HepG2 (cell line): ENCODE measurements around the gene PLBD2. TPM values are rescaled to one million over a fixed set of nuclear protein-coding genes. Genes with fewer than 3 reads are reported as not detected.

ENCODE experiments used
- ATAC-seq: fragments of 200-7000 bp; cut with Tn5 transposase; 3 replicates; pipeline ENCODE4 v1.9.1; 2020; ENCODE audit warnings: mild to moderate bottlenecking, moderate library complexity
- BruUV-seq: library from RNA; stranded (reverse); fragments of 400-500 nt; replicated peaks from 2 replicates; lab custom pipeline; 2021; lab: Mats Ljungman, UMichigan
- CTCF ChIA-PET: fragments of 300-600 bp; formaldehyde crosslinking; extraction: SDS; loops from one replicate; lab custom pipeline; 2021; ENCODE audit warnings: low total read pairs, inconsistent platforms, low intra/inter-chr PET ratio; lab: Yijun Ruan, JAX
- POLR2A ChIA-PET: fragments of 350-600 bp; sonication (Branson Sonifier 250); formaldehyde crosslinking; loops from one replicate; lab custom pipeline; 2020; ENCODE audit warnings: antibody characterized with exemption, inconsistent platforms; lab: Yijun Ruan, JAX
- DNase-seq: peaks from one replicate; pipeline ENCODE4 v3.0.0-alpha.2; 2015; ENCODE audit warnings: low spot score
- FAIRE-seq: peaks from 3 replicates; lab custom pipeline; 2011; peaks lifted over from hg19 to GRCh38; lab: Jason Lieb, UNC
- H2AFZ ChIP-seq: one replicate; pipeline ENCODE4 v1.6.1; 2011; ENCODE audit warnings: low read length, inconsistent platforms
- H3K27ac ChIP-seq: fragments of 300-600 bp; 3 replicates; pipeline ENCODE4 v1.8.0; 2011; ENCODE audit warnings: mixed run types, mild to moderate bottlenecking, mixed read lengths, low read length, inconsistent platforms; ENCODE audit not compliant: insufficient read depth; ENCODE audit errors: extremely low read length
- H3K27me3 ChIP-seq, 2 experiments: fragments of 200-600 bp in 1 of 2; 2 replicates in 1 of 2; 3 replicates in 1 of 2; pipeline versions ENCODE4 v1.6.0 to v1.8.0; 2011; ENCODE audit warnings: low read length in 2 of 2, mild to moderate bottlenecking in 2 of 2, moderate library complexity in 2 of 2, inconsistent platforms in 1 of 2; ENCODE audit not compliant: insufficient read depth in 2 of 2, control insufficient read depth in 1 of 2
- H3K36me3 ChIP-seq, 2 experiments: fragments of 200-600 bp in 1 of 2; replicated peaks in 1 of 2; 2 replicates in 1 of 2; 3 replicates in 1 of 2; pipeline versions ENCODE4 v1.5.1 to v1.8.0; 2011; ENCODE audit warnings: low read length in 2 of 2, inconsistent platforms in 1 of 2; ENCODE audit not compliant: insufficient read depth in 2 of 2, control insufficient read depth in 1 of 2
- H3K4me1 ChIP-seq: 2 replicates; pipeline ENCODE4 v1.5.1; 2012; ENCODE audit warnings: low read length, inconsistent platforms; ENCODE audit not compliant: insufficient read depth
- H3K4me2 ChIP-seq: 2 replicates; pipeline ENCODE4 v1.6.0; 2011; ENCODE audit warnings: low read depth, low read length, inconsistent platforms
- H3K4me3 ChIP-seq, 3 experiments: fragments of 200-600 bp in 1 of 3; sonication (generic), shearing (Covaris generic) in 1 of 3; replicated peaks in 1 of 3; 2 replicates each; pipeline ENCODE4 v1.5.1; 2011 to 2016; ENCODE audit warnings: low read length in 3 of 3, inconsistent platforms in 2 of 3, low read depth in 2 of 3, mild to moderate bottlenecking in 2 of 3, control low read depth in 1 of 3, mixed read lengths in 1 of 3; ENCODE audit not compliant: insufficient read depth in 1 of 3
- H3K79me2 ChIP-seq: one replicate; pipeline ENCODE4 v1.6.1; 2011; ENCODE audit warnings: low read length, inconsistent platforms; ENCODE audit not compliant: insufficient read depth
- H3K9ac ChIP-seq: 2 replicates; pipeline ENCODE4 v1.6.0; 2011; ENCODE audit warnings: mild to moderate bottlenecking, low read depth, low read length, inconsistent platforms; ENCODE audit not compliant: insufficient read depth
- H3K9me3 ChIP-seq: 2 replicates; pipeline ENCODE4 v1.5.1; 2012; ENCODE audit warnings: mild to moderate bottlenecking, low read length
- H4K20me1 ChIP-seq: 2 replicates; pipeline ENCODE4 v1.6.0; 2011; ENCODE audit warnings: inconsistent platforms, mild to moderate bottlenecking, low read length, moderate library complexity; ENCODE audit not compliant: insufficient read depth
- ESRRA ChIP-seq: sonication (generic); formaldehyde crosslinking; IDR thresholded peaks from 2 replicates; pipeline ENCODE4 v1.5.1; 2020; ENCODE audit warnings: mild to moderate bottlenecking, low read depth, missing genetic modification reagents
- HIVEP1 ChIP-seq: sonication (generic); formaldehyde crosslinking; IDR thresholded peaks from 2 replicates; pipeline ENCODE4 v1.4.0; 2020; ENCODE audit warnings: mild to moderate bottlenecking, missing genetic modification reagents
- KLF13 ChIP-seq: sonication (generic); formaldehyde crosslinking; IDR thresholded peaks from 2 replicates; pipeline ENCODE4 v1.4.0; 2020; ENCODE audit warnings: mild to moderate bottlenecking, missing genetic modification reagents
- MBD4 ChIP-seq: IDR thresholded peaks from 2 replicates; pipeline ENCODE4 v1.6.1; 2012; ENCODE audit warnings: low read length, inconsistent platforms, borderline replicate concordance
- SMAD1 ChIP-seq: sonication (generic); formaldehyde crosslinking; IDR thresholded peaks from 2 replicates; pipeline ENCODE4 v1.4.0; 2020; ENCODE audit warnings: missing genetic modification reagents, low read depth, mild to moderate bottlenecking, borderline replicate concordance
- TBX3 ChIP-seq: fragments of 450-650 bp; IDR thresholded peaks from 2 replicates; pipeline ENCODE4 v1.6.1; 2017; ENCODE audit warnings: antibody characterized with exemption, mild to moderate bottlenecking, inconsistent platforms, borderline replicate concordance
- TP53 ChIP-seq: sonication (generic); formaldehyde crosslinking; conservative IDR thresholded peaks from 2 replicates; pipeline ENCODE4 v1.4.0; 2020; ENCODE audit warnings: missing genetic modification reagents
- YEATS2 ChIP-seq: sonication (generic); formaldehyde crosslinking; IDR thresholded peaks from 2 replicates; pipeline ENCODE4 v1.4.0; 2020; ENCODE audit warnings: missing genetic modification reagents, borderline replicate concordance
- ZFP36 ChIP-seq: fragments of 150-350 bp; IDR thresholded peaks from 2 replicates; pipeline ENCODE4 v1.6.1; 2018; ENCODE audit warnings: borderline replicate concordance, low read length, low read depth; ENCODE audit not compliant: partially characterized antibody
- ZNF3 ChIP-seq: IDR thresholded peaks from 2 replicates; pipeline ENCODE4 v1.7.0; 2017; ENCODE audit warnings: inconsistent platforms
- ZNF468 ChIP-seq: sonication (generic); formaldehyde crosslinking; IDR thresholded peaks from 2 replicates; pipeline ENCODE4 v1.8.0; 2022; ENCODE audit warnings: mild to moderate bottlenecking, moderate library complexity, missing genetic modification reagents
- WGBS: methylation state at CpG from one replicate; pipeline ENCODE4 v1.1.6; 2017; ENCODE audit warnings: low lambda C conversion rate; 5-methylcytosine and 5-hydroxymethylcytosine counted together
- in situ Hi-C: cut with HindIII; loops from 2 replicates; pipeline ENCODE4 v1.10.0; 2017; ENCODE audit warnings: low pct_unique_long_range_greater_than_20kb; ENCODE audit not compliant: extremely low pct_ligation_motif_present
- intact Hi-C: fragments of 100-400 bp; cut with micrococcal nuclease; formaldehyde crosslinking; loops from one replicate; pipeline ENCODE4 v1.10.0; 2022; ENCODE audit not compliant: unreplicated experiment
- polyA plus RNA-seq, 8 experiments: library from polyadenylated mRNA; depleted of rRNA in 3 of 8; stranded (reverse) in 7 of 8; unstranded in 1 of 8; fragments of >200 nt; fragmentation: Illumina TruSeq in 4 of 8; extraction: Trizol in 4 of 8; gene quantifications; 2 replicates each; pipeline versions ENCODE4 v1.2.1 to v1.2.3, GENCODE V29; 2011 to 2016; ENCODE audit warnings: low read depth in 4 of 8, missing spikeins in 1 of 8, mixed read lengths in 1 of 8; ENCODE audit not compliant: insufficient read depth in 1 of 8
- total RNA-seq, 5 experiments: library from RNA; depleted of rRNA; stranded (reverse); fragments of >200 nt; fragmentation: Illumina TruSeq; extraction: Trizol; gene quantifications; 2 replicates each; pipeline ENCODE4 v1.2.3, GENCODE V29; 2016; ENCODE audit warnings: low read depth in 1 of 5
- TF ChIP-seq, protein P1 (sequence below): sonication (generic); formaldehyde crosslinking; IDR thresholded peaks from 2 replicates; pipeline ENCODE4 v1.5.1; 2020; ENCODE audit warnings: mild to moderate bottlenecking, missing genetic modification reagents, borderline replicate concordance
- TF ChIP-seq, protein P2 (sequence below): sonication (generic); formaldehyde crosslinking; IDR thresholded peaks from 2 replicates; pipeline ENCODE4; 2020; ENCODE audit warnings: missing genetic modification reagents, mild to moderate bottlenecking, borderline replicate concordance
- TF ChIP-seq, protein P3 (sequence below): sonication (generic); formaldehyde crosslinking; IDR thresholded peaks from 2 replicates; pipeline ENCODE4 v1.8.1; 2023; ENCODE audit warnings: mild to moderate bottlenecking, missing genetic modification reagents

The PLBD2 gene
- total and polyA plus RNA-seq, 2 of the 13 experiments (the other 11 are each of a cell fraction or from before 2014, with no cell fraction given): 6.7 to 8.5 TPM

GRCh38 chr12:113371808-113372207 lies 13.4 kb downstream of the PLBD2 start:
- TF ChIP-seq ZFP36 (peak; percentile 63), TP53 (no peak), SMAD1 (no peak)
- TF ChIP-seq, all 625 proteins: peak for 1
- Histone ChIP-seq H4K20me1 (no peaks in the 10 kb centered on the region), H3K4me1 (no peaks in the 10 kb centered on the region), H3K79me2 (no peaks in the 10 kb centered on the region), H3K36me3 (peaks cover 9 to 30% of the 10 kb centered on the region in 2 experiments; a peak in 3 of 5 replicates), H3K9me3 (no peaks in the 10 kb centered on the region), H2AFZ (no peak overlapping the region), H3K4me2 (no peak overlapping the region), H3K27ac (no peak overlapping the region), H3K9ac (no peak overlapping the region), H3K4me3 (no peak overlapping the region), H3K27me3 (no peaks in the 10 kb centered on the region)
- intact Hi-C loops: no loop called here
- CTCF ChIA-PET: no interaction called here
- FAIRE-seq (no peak), ATAC-seq (no peak), DNase-seq (no peak)
- BruUV-seq: no TSS peak
- in situ Hi-C loops: no loop called here
- POLR2A ChIA-PET: no interaction called here
- WGBS: 100% methylated on average over 6 of the region's 6 CpGs

- in situ Hi-C loops (no loop called here), intact Hi-C loops (no loop called here)
- no peak overlapping the region for H3K9ac ChIP-seq
- H3K4me1 ChIP-seq: no peaks in the 10 kb centered on the region
- no peaks in the 10 kb centered on the region for H3K79me2 ChIP-seq
- H3K27me3 ChIP-seq: no peaks in the 10 kb centered on the region
- no peaks in the 10 kb centered on the region for H4K20me1 ChIP-seq
- no peak for ATAC-seq
- 91% methylated on average over 6 of the region's 9 CpGs for WGBS
- POLR2A ChIA-PET: no interaction called here
- no peaks in the 10 kb centered on the region for H3K9me3 ChIP-seq
- CTCF ChIA-PET: no interaction called here
- no peak overlapping the region for H3K4me3 ChIP-seq
- no peak overlapping the region for H3K27ac ChIP-seq
- DNase-seq: no peak
- no peak overlapping the region for H3K4me2 ChIP-seq
- peaks cover 9 to 33% of the 10 kb centered on the region in 2 experiments; a peak in 3 of 5 replicates for H3K36me3 ChIP-seq
- BruUV-seq: no TSS peak
- no peak overlapping the region for H2AFZ ChIP-seq
- FAIRE-seq: no peak
- TF ChIP-seq, protein P1, sequence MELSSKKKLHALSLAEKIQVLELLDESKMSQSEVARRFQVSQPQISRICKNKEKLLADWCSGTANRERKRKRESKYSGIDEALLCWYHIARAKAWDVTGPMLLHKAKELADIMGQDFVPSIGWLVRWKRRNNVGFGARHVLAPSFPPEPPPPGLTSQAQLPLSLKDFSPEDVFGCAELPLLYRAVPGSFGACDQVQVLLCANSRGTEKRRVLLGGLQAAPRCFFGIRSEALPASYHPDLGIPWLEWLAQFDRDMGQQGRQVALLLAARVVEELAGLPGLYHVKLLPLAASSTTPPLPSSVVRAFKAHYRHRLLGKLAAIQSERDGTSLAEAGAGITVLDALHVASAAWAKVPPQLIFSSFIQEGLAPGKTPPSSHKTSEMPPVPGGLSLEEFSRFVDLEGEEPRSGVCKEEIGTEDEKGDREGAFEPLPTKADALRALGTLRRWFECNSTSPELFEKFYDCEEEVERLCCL (CRISPR knock-in tag): no peak
- TF ChIP-seq MBD4 (no peak), KLF13 (CRISPR knock-in tag) (no peak), YEATS2 (CRISPR knock-in tag) (no peak), ZNF3 (CRISPR knock-in tag) (no peak), ZNF468 (CRISPR knock-in tag) (no peak), TBX3 (no peak), ESRRA (CRISPR knock-in tag) (no peak), HIVEP1 (CRISPR knock-in tag) (no peak)
- TF ChIP-seq, protein P2, sequence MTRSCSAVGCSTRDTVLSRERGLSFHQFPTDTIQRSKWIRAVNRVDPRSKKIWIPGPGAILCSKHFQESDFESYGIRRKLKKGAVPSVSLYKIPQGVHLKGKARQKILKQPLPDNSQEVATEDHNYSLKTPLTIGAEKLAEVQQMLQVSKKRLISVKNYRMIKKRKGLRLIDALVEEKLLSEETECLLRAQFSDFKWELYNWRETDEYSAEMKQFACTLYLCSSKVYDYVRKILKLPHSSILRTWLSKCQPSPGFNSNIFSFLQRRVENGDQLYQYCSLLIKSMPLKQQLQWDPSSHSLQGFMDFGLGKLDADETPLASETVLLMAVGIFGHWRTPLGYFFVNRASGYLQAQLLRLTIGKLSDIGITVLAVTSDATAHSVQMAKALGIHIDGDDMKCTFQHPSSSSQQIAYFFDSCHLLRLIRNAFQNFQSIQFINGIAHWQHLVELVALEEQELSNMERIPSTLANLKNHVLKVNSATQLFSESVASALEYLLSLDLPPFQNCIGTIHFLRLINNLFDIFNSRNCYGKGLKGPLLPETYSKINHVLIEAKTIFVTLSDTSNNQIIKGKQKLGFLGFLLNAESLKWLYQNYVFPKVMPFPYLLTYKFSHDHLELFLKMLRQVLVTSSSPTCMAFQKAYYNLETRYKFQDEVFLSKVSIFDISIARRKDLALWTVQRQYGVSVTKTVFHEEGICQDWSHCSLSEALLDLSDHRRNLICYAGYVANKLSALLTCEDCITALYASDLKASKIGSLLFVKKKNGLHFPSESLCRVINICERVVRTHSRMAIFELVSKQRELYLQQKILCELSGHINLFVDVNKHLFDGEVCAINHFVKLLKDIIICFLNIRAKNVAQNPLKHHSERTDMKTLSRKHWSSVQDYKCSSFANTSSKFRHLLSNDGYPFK: no peak
- TF ChIP-seq, protein P3, sequence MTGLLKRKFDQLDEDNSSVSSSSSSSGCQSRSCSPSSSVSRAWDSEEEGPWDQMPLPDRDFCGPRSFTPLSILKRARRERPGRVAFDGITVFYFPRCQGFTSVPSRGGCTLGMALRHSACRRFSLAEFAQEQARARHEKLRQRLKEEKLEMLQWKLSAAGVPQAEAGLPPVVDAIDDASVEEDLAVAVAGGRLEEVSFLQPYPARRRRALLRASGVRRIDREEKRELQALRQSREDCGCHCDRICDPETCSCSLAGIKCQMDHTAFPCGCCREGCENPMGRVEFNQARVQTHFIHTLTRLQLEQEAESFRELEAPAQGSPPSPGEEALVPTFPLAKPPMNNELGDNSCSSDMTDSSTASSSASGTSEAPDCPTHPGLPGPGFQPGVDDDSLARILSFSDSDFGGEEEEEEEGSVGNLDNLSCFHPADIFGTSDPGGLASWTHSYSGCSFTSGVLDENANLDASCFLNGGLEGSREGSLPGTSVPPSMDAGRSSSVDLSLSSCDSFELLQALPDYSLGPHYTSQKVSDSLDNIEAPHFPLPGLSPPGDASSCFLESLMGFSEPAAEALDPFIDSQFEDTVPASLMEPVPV (CRISPR knock-in tag): no peak
Observed at GRCh38 chr12:113372371-113372770, 14.0 kb downstream of the PLBD2 start.
